ENCODE results near the gene OOSP3. TPM values are rescaled to one million over a fixed set of nuclear protein-coding genes. Genes with fewer than 3 reads are reported as not detected.

OOSP3 gene
- total RNA-seq, 1 experiment from 2014 or later, result not detected

DNA sequence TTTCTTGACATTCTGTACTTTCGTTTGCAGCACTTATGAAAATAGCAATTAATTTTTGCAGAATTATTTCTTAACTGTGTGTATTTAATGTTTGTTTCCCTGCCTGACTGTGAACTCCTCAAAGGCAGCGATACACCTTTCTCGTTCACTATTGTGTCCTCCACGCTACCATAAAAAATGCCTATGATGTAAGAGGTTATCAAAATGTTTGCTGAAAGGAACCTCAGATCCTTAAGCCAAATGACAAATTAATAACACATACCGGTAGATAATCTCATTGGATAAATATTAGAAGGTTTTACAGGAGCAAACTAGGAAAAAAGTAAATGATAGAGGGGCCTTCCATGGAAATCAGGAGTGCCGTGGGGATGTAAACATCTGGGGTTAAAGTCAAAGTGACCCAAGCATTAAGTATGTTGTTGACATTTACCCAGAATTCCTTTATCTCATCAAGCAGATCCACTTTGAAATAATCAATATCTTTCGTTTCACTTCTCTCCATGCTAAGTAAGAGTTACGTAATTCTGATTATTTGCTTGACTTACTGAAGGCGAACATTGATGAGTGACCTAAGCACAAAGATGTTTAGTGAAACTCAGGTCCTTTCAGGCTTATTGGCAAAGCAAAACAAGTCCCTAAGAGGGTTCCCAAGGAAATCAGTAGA, 2.6 kb upstream of the OOSP3 start:
- H3K36me3 ChIP-seq (ENCODE audit: control insufficient read depth in 1 of 2, insufficient read depth in 2 of 2, low read length in 2 of 2), result no peaks in the 10 kb centered on the region
- no peaks in the 10 kb centered on the region for H3K9me2 ChIP-seq (ENCODE audit: insufficient read depth)
- CTCF ChIA-PET, result no interaction called here
- no TSS peak for BruUV-seq (replicated peaks)
- no peaks in the 10 kb centered on the region for H3K27me3 ChIP-seq (ENCODE audit: insufficient read depth, low read length)
- ATAC-seq (no peak), DNase-seq (ENCODE audit: low read depth, low spot score) (no peak)
- H2AFZ ChIP-seq (ENCODE audit: low read depth, low read length, poor library complexity, severe bottlenecking), result no peak overlapping the region
- H3K4me3 ChIP-seq (replicated peaks in 1 of 2; ENCODE audit: low read depth in 1 of 2, low read length in 2 of 2), result no peak overlapping the region
- no peaks in the 10 kb centered on the region for H4K20me1 ChIP-seq (ENCODE audit: insufficient read depth)
- no peaks in the 10 kb centered on the region for H3K9me3 ChIP-seq (ENCODE audit: control insufficient read depth in 1 of 2, insufficient read depth in 1 of 2, low read depth in 1 of 2, low read length in 2 of 2)
- RAD21 ChIA-PET (ENCODE audit: low non-redundant PET in 1 of 2, low total read pairs in 2 of 2, uncharacterized antibody in 2 of 2, unreplicated experiment in 2 of 2), result no interaction called here
- H3K4me1 ChIP-seq (ENCODE audit: control insufficient read depth in 1 of 2, insufficient read depth in 2 of 2, low read length in 2 of 2), result no peaks in the 10 kb centered on the region
- intact Hi-C loops (cut with micrococcal nuclease), result no loop called here
- no peaks in the 10 kb centered on the region for H3K79me2 ChIP-seq (ENCODE audit: insufficient read depth, low read length)
- no peak overlapping the region for H3K4me2 ChIP-seq (ENCODE audit: low read length)
- no peak overlapping the region for H3K27ac ChIP-seq (ENCODE audit: low read depth, low read length)
- H3K9ac ChIP-seq (ENCODE audit: low read length), result no peak overlapping the region
- TF ChIP-seq, protein P1, sequence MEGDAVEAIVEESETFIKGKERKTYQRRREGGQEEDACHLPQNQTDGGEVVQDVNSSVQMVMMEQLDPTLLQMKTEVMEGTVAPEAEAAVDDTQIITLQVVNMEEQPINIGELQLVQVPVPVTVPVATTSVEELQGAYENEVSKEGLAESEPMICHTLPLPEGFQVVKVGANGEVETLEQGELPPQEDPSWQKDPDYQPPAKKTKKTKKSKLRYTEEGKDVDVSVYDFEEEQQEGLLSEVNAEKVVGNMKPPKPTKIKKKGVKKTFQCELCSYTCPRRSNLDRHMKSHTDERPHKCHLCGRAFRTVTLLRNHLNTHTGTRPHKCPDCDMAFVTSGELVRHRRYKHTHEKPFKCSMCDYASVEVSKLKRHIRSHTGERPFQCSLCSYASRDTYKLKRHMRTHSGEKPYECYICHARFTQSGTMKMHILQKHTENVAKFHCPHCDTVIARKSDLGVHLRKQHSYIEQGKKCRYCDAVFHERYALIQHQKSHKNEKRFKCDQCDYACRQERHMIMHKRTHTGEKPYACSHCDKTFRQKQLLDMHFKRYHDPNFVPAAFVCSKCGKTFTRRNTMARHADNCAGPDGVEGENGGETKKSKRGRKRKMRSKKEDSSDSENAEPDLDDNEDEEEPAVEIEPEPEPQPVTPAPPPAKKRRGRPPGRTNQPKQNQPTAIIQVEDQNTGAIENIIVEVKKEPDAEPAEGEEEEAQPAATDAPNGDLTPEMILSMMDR (IDR thresholded peaks at IDR 0.05 in 2 of 3, conservative IDR thresholded peaks at IDR 0.05 in 1 of 3; ENCODE audit: borderline replicate concordance in 1 of 3, insufficient read depth in 1 of 3, low read depth in 2 of 3, low read length in 2 of 3), result no peak
- TF ChIP-seq TCF7L2 (IDR thresholded peaks at IDR 0.05; ENCODE audit: borderline replicate concordance, extremely low read depth, insufficient read depth, insufficient read length) (no peak), ZFX (IDR thresholded peaks at IDR 0.05) (no peak), RAD21 (IDR thresholded peaks at IDR 0.05; ENCODE audit: low read depth) (no peak), YY1 (IDR thresholded peaks at IDR 0.05; ENCODE audit: extremely low read depth, insufficient replicate concordance, low read depth, low read length) (no peak), JUND (IDR thresholded peaks at IDR 0.05) (no peak), POLR2A (IDR thresholded peaks at IDR 0.05; ENCODE audit: borderline replicate concordance, extremely low read depth, insufficient read depth, insufficient read length) (no peak), ELF1 (IDR thresholded peaks at IDR 0.05; ENCODE audit: borderline replicate concordance, low read depth) (no peak)
- TF ChIP-seq, protein P2, sequence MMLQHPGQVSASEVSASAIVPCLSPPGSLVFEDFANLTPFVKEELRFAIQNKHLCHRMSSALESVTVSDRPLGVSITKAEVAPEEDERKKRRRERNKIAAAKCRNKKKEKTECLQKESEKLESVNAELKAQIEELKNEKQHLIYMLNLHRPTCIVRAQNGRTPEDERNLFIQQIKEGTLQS (IDR thresholded peaks at IDR 0.05), result no peak
- TF ChIP-seq, protein P3, sequence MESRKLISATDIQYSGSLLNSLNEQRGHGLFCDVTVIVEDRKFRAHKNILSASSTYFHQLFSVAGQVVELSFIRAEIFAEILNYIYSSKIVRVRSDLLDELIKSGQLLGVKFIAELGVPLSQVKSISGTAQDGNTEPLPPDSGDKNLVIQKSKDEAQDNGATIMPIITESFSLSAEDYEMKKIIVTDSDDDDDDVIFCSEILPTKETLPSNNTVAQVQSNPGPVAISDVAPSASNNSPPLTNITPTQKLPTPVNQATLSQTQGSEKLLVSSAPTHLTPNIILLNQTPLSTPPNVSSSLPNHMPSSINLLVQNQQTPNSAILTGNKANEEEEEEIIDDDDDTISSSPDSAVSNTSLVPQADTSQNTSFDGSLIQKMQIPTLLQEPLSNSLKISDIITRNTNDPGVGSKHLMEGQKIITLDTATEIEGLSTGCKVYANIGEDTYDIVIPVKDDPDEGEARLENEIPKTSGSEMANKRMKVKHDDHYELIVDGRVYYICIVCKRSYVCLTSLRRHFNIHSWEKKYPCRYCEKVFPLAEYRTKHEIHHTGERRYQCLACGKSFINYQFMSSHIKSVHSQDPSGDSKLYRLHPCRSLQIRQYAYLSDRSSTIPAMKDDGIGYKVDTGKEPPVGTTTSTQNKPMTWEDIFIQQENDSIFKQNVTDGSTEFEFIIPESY (IDR thresholded peaks at IDR 0.05; ENCODE audit: extremely low read depth, insufficient replicate concordance, low read length), result no peak
- POLR2A ChIA-PET, result no interaction called here
